Small intestine (tissue), 7 donors: ENCODE measurements around the gene MICA. TPM values are rescaled to one million over a fixed set of nuclear protein-coding genes. Genes with fewer than 3 reads are reported as not detected.
"Not testable (repeated sequence)": the region's sequence is repeated elsewhere in the genome, so short reads cannot be mapped to it uniquely, and the experiment has no call there.

ENCODE experiments used
- DNase-seq, 2 donors: peaks; one replicate each; pipeline versions ENCODE4 v3.0.0 to v3.0.0-alpha.2; 2013
- FAIRE-seq: peaks from 2 replicates; lab custom pipeline; 2012; peaks lifted over from hg19 to GRCh38; lab: Jason Lieb, UNC
- H3K27ac ChIP-seq, 3 donors: one replicate each; pipeline ENCODE4 v1.5.1; 2013; ENCODE audit warnings: low read length in 2 of 3, mild to moderate bottlenecking in 2 of 3, control low read depth in 1 of 3, inconsistent platforms in 1 of 3, low read depth in 1 of 3, moderate library complexity in 1 of 3
- H3K27me3 ChIP-seq, 3 donors: one replicate each; pipeline ENCODE4 v1.6.1; 2013; ENCODE audit warnings: low read length in 3 of 3, inconsistent platforms in 1 of 3; ENCODE audit not compliant: control insufficient read depth in 3 of 3, insufficient read depth in 3 of 3
- H3K36me3 ChIP-seq, 3 donors: one replicate each; pipeline ENCODE4 v1.6.1; 2013; ENCODE audit warnings: low read length in 3 of 3, inconsistent platforms in 1 of 3, low read depth in 1 of 3, mild to moderate bottlenecking in 1 of 3, moderate library complexity in 1 of 3; ENCODE audit not compliant: control insufficient read depth in 3 of 3, insufficient read depth in 2 of 3
- H3K4me1 ChIP-seq, 3 donors: one replicate each; pipeline ENCODE4 v1.6.1; 2013; ENCODE audit warnings: low read length in 2 of 3, inconsistent platforms in 1 of 3, low read depth in 1 of 3, mild to moderate bottlenecking in 1 of 3, moderate library complexity in 1 of 3; ENCODE audit not compliant: control insufficient read depth in 3 of 3, insufficient read depth in 2 of 3
- H3K4me3 ChIP-seq, 3 donors: one replicate each; pipeline ENCODE4 v1.5.1; 2013; ENCODE audit warnings: low read length in 3 of 3, control low read depth in 1 of 3, inconsistent platforms in 1 of 3, low read depth in 1 of 3, mild to moderate bottlenecking in 1 of 3, moderate library complexity in 1 of 3
- H3K9me3 ChIP-seq, 2 donors: one replicate each; pipeline ENCODE4 v1.6.1; 2013; ENCODE audit warnings: low read depth in 1 of 2, low read length in 1 of 2; ENCODE audit not compliant: control insufficient read depth in 2 of 2, insufficient read depth in 1 of 2
- WGBS, 3 donors: extraction: QIAGEN DNeasy Blood & Tissue Kit; methylation state at CpG; one replicate each; pipeline ENCODE4 v1.1.7; 2013; 5-methylcytosine and 5-hydroxymethylcytosine counted together
- polyA plus RNA-seq, 4 donors: library from polyadenylated mRNA; stranded (reverse) in 3 of 4; unstranded in 1 of 4; fragments of 200-250 nt in 3 of 4; fragments of 120-200 nt in 1 of 4; gene quantifications; one replicate each; pipeline versions ENCODE4 v1.2.1 to v1.2.3, GENCODE V29; 2013
- donor health status: healthy with polysubstance abuse.
- donor health status: control.
- donor health status: control.
- donor health status: Bipolar disorder and iron deficiency.
- donor health status: healthy.

MICA gene
- polyA plus RNA-seq, 4 donors, result 3.1 to 28.6 (median 19.3) TPM

GRCh38 chr6:31420546-31420945 lies 17.2 kb downstream of the MICA start:
- no peak for DNase-seq
- WGBS, 3 donors, result 87 to 90% (median 88%) methylated on average over 2 of the region's 2 CpGs
- Histone ChIP-seq H3K27ac (no peak overlapping the region), H3K9me3 (peaks cover 0 to 5% of the 10 kb centered on the region in 2 donors), H3K4me3 (no peak overlapping the region), H3K36me3 (peaks cover 0 to 2% (median 0%) of the 10 kb centered on the region in 3 donors), H3K27me3 (peaks cover 0 to 13% (median 0%) of the 10 kb centered on the region in 3 donors), H3K4me1 (no peaks in the 10 kb centered on the region)
- no peak for FAIRE-seq

- 69 to 83% (median 79%) methylated on average over 3 of the region's 3 CpGs for WGBS, 3 donors
- Histone ChIP-seq H3K9me3 (peaks cover 0 to 5% of the 10 kb centered on the region in 2 donors), H3K36me3 (no peaks in the 10 kb centered on the region), H3K4me3 (no peak overlapping the region), H3K27me3 (peaks cover 0 to 13% (median 0%) of the 10 kb centered on the region in 3 donors), H3K27ac (no peak overlapping the region), H3K4me1 (no peaks in the 10 kb centered on the region)
- DNase-seq (no peak), FAIRE-seq (no peak)
Observed at GRCh38 chr6:31422587-31422986, 19.2 kb downstream of the MICA start.

GRCh38 chr6:31423550-31423949 lies 20.2 kb downstream of the MICA start:
- H3K27ac ChIP-seq, result no peak overlapping the region

GRCh38 chr6:31426395-31427354 lies 23.3 kb downstream of the MICA start:
- Histone ChIP-seq H3K36me3 (no peaks in the 10 kb centered on the region), H3K27me3 (peaks cover 0 to 9% (median 0%) of the 10 kb centered on the region in 3 donors), H3K27ac (no peak overlapping the region), H3K4me3 (no peak overlapping the region), H3K4me1 (no peaks in the 10 kb centered on the region), H3K9me3 (peaks cover 0 to 6% of the 10 kb centered on the region in 2 donors)
- FAIRE-seq (no peak), DNase-seq (no peak)
- WGBS, 3 donors, result 75 to 94% (median 85%) methylated on average over 3 of the region's 3 CpGs

More at GRCh38 chr6:31423550-31423949, 20.2 kb downstream of the MICA start:
- Histone ChIP-seq H3K4me1 (no peaks in the 10 kb centered on the region), H3K36me3 (no peaks in the 10 kb centered on the region), H3K9me3 (no peaks in the 10 kb centered on the region), H3K27me3 (peaks cover 0 to 13% (median 0%) of the 10 kb centered on the region in 3 donors), H3K4me3 (no peak overlapping the region)
- DNase-seq, result peak in 1 of 2 donors; percentile 16
- no peak for FAIRE-seq
- WGBS, 3 donors, result 41 to 61% (median 52%) methylated on average over 3 of the region's 3 CpGs

- Histone ChIP-seq H3K27ac (no peak overlapping the region), H3K9me3 (peaks cover 0 to 6% of the 10 kb centered on the region in 2 donors), H3K4me1 (no peaks in the 10 kb centered on the region), H3K4me3 (no peak overlapping the region), H3K36me3 (no peaks in the 10 kb centered on the region), H3K27me3 (no peaks in the 10 kb centered on the region)
- no peak for FAIRE-seq
- DNase-seq, result no peak
- WGBS, 3 donors, result 66 to 89% (median 78%) methylated on average over 2 of the region's 2 CpGs
Observed at GRCh38 chr6:31430449-31430848, 27.1 kb downstream of the MICA start.

GRCh38 chr6:31435051-31435450 lies 31.7 kb downstream of the MICA start:
- DNase-seq, H3K4me1 ChIP-seq, FAIRE-seq, H3K27ac ChIP-seq, H3K36me3 ChIP-seq, H3K9me3 ChIP-seq, H3K4me3 ChIP-seq, H3K27me3 ChIP-seq: not testable (repeated sequence)
- WGBS, 3 donors, result 82 to 91% (median 82%) methylated on average over 5 of the region's 5 CpGs

GRCh38 chr6:31438222-31438621 lies 34.8 kb downstream of the MICA start:
- DNase-seq (no peak), FAIRE-seq (no peak)
- H3K4me1 ChIP-seq, result no peaks in the 10 kb centered on the region
- no peak overlapping the region for H3K27ac ChIP-seq
- peaks cover 0 to 3% of the 10 kb centered on the region in 2 donors for H3K9me3 ChIP-seq
- 92 to 100% (median 94%) methylated on average over 2 of the region's 2 CpGs for WGBS, 3 donors
- peaks cover 0 to 19% (median 0%) of the 10 kb centered on the region in 3 donors for H3K27me3 ChIP-seq
- no peak overlapping the region for H3K4me3 ChIP-seq
- no peaks in the 10 kb centered on the region for H3K36me3 ChIP-seq

GRCh38 chr6:31438677-31439076 lies 35.3 kb downstream of the MICA start:
- Histone ChIP-seq H3K4me3 (no peak overlapping the region), H3K27ac (no peak overlapping the region), H3K27me3 (peaks cover 0 to 19% (median 0%) of the 10 kb centered on the region in 3 donors), H3K9me3 (peaks cover 0 to 3% of the 10 kb centered on the region in 2 donors), H3K4me1 (no peaks in the 10 kb centered on the region), H3K36me3 (no peaks in the 10 kb centered on the region)
- FAIRE-seq, result no peak
- WGBS, 3 donors, result 73 to 92% (median 92%) methylated on average over 2 of the region's 2 CpGs
- no peak for DNase-seq
